HUES48 (cell line): ENCODE measurements around the gene MOB1A.

Experiments
- H3K27ac ChIP-seq: one replicate; pipeline ENCODE4 v1.7.0; 2013; ENCODE audit warnings: low read depth, low read length, inconsistent platforms
- H3K27me3 ChIP-seq: 2 replicates; pipeline ENCODE4 v1.6.1; 2013; ENCODE audit warnings: mild to moderate bottlenecking, low read length; ENCODE audit not compliant: control insufficient read depth, insufficient read depth
- H3K36me3 ChIP-seq: 2 replicates; pipeline ENCODE4 v1.6.1; 2013; ENCODE audit warnings: low read length; ENCODE audit not compliant: control insufficient read depth, insufficient read depth
- H3K4me1 ChIP-seq: 2 replicates; pipeline ENCODE4 v1.6.1; 2013; ENCODE audit warnings: mild to moderate bottlenecking, low read length; ENCODE audit not compliant: control insufficient read depth, insufficient read depth
- H3K4me3 ChIP-seq: 2 replicates; pipeline ENCODE4 v1.5.1; 2013; ENCODE audit warnings: mild to moderate bottlenecking, low read depth, low read length
- H3K9ac ChIP-seq: 2 replicates; pipeline ENCODE4 v1.6.1; 2013; ENCODE audit warnings: mild to moderate bottlenecking, low read depth, low read length, moderate library complexity
- H3K9me3 ChIP-seq: 2 replicates; pipeline ENCODE4 v1.6.1; 2013; ENCODE audit warnings: low read length; ENCODE audit not compliant: control insufficient read depth, insufficient read depth

Gene MOB1A

DNA sequence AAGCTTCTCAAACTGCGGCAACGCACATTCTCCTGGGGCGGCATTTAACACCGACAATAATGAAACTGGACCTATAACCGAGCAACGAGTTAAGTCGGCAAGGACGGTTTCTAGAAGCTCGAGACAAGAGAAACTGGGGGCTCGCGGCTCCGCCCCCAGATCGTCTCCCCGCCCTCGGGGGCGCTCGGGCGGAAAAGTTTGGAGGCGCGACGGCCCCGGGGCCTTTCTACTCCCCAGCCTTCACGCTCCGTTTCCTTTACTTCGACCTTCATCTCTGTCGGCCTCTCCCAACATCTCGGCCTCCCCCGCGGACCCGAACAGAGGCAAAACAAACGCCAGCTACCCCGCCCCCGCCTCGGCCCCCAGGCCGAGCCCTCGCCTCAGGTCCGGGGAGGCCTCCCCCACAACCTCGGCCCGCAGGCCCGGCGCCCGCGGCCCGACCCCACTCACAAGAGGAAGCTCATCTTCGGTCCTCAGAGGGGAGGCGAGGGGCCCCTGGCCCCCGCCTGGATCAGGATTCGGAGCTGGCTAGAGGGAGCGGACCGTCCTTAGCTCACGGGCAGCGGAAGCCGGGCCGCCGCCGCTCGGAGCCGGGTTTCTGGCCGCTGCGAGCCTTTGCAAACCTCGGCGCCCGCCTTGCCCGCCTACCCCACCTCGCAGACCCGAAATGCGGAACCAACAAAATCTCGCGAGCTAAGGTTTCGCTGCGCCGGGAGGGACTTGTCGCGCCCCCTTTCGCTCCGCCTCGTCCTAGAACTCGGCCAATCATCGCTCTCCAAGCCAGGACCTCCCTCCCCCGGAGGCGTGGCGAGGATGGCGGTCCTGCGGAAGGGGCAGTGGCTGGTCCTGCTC is at the start of gene MOB1A:
Gene MOB1A, minus strand, starts transcription at position 669 of the 852 bp plus-strand sequence. Its CDS starts 205 bp downstream, at position 464.
- Histone ChIP-seq H3K4me1 (peaks cover 13% of the 10 kb centered on the region), H3K27ac (peak within 1 kb of the TSS; percentile 97), H3K4me3 (peak within 1 kb of the TSS; percentile 72), H3K9ac (peak within 1 kb of the TSS; percentile 87), H3K27me3 (no peaks in the 10 kb centered on the region), H3K36me3 (peaks cover 9% of the 10 kb centered on the region), H3K9me3 (no peaks in the 10 kb centered on the region)

DNA sequence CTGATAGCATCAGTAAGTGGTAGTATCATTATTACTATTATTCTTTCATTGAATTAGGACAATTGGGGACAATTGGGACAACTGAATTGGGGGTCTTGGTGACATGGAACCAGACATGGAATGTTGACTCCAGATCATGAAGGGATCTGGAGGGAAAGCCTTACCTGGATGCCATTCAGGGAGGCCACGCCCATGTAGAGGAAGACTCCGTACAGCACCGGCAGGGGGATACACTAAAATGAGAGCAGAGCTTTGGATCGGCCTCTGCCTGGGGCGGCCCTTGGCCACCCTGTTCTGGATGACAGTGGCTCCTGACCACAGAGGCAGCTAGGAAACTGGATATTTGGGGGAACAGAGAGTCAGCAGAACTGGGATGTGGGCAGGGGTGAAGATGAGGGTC is 49.0 kb upstream of the MOB1A start:
- Histone ChIP-seq H3K9ac (no peak overlapping the region), H3K4me3 (no peak overlapping the region), H3K27me3 (no peaks in the 10 kb centered on the region), H3K9me3 (no peaks in the 10 kb centered on the region), H3K4me1 (peaks cover 2% of the 10 kb centered on the region; the same call in 1 of the 2 replicates), H3K27ac (no peak overlapping the region), H3K36me3 (no peaks in the 10 kb centered on the region)

GRCh38 chr2:74226648-74227213 is 48.1 kb upstream of the MOB1A start:
- H3K27ac ChIP-seq: no peak overlapping the region
- H3K4me3 ChIP-seq: no peak overlapping the region
- no peak overlapping the region for H3K9ac ChIP-seq
- H3K27me3 ChIP-seq: no peaks in the 10 kb centered on the region
- no peaks in the 10 kb centered on the region for H3K36me3 ChIP-seq
- H3K9me3 ChIP-seq: no peaks in the 10 kb centered on the region
- H3K4me1 ChIP-seq: peaks cover 2% of the 10 kb centered on the region; the same call in 1 of the 2 replicates

GRCh38 chr2:74225698-74226459 is 47.2 kb upstream of the MOB1A start:
- H3K27me3 ChIP-seq: no peaks in the 10 kb centered on the region
- H3K4me3 ChIP-seq: no peak overlapping the region
- no peak overlapping the region for H3K9ac ChIP-seq
- H3K27ac ChIP-seq: no peak overlapping the region
- no peaks in the 10 kb centered on the region for H3K36me3 ChIP-seq
- peaks cover 2% of the 10 kb centered on the region; the same call in 1 of the 2 replicates for H3K4me1 ChIP-seq
- no peaks in the 10 kb centered on the region for H3K9me3 ChIP-seq

DNA sequence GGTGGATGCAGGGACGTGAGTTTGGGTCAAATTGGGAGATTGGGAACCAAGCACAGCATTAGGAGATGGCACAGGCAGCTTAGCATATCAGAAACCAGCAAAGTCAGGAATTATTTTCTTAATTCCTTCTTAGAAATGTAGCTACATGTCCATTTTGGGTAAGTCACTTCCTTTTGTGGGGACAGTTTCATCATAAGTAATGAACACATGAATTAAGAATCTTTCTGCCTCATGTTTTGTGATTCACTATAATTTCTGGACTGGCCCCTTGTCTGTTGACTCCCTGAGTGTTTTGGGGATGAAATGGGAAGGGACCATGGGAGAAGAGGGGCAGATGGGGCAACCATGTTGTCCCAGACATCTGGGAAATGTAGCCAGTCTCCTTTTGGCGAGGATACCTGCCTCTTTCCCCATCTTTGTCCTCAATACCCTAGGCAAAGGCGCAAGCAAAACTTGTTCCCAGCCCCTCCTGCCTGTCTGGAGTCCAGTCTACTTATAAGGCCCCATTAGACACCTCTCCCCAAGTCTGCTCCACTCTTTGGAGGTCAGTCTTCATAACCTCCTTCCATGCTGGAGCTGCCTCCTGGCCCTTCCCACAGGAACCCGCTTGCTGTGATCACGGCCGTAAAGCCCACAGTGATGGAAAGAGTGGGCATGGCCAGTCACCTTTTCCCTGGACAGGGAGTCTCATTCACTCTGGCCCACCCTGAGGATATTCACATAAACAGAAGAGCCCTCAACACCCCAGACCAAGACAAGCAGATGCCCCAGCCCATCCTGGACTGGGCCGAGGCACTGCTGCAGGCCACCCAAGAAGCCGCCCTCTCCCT is 45.5 kb upstream of the MOB1A start:
- Histone ChIP-seq H3K27ac (no peak overlapping the region), H3K27me3 (no peaks in the 10 kb centered on the region), H3K4me3 (no peak overlapping the region), H3K9me3 (no peaks in the 10 kb centered on the region), H3K4me1 (peaks cover 2% of the 10 kb centered on the region; the same call in 1 of the 2 replicates), H3K36me3 (peaks cover 12% of the 10 kb centered on the region), H3K9ac (no peak overlapping the region)

DNA sequence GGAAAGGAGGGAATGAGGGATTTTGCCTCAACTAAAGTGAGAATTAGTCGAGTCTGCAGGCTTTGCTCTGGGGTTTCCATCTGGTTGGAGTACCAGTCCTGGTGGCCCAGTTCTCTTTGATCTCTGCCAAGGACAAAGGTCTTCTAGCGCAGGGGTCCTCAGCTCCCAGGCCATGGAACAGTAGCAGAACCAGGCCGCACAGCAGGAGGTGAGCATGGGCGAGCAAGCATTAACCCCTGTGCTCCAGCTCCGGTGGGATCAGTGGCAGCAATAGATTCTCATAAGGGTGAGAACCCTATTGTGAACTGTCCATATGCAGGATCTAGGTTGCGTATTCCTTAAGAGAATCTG is 43.6 kb upstream of the MOB1A start:
- H3K4me1 ChIP-seq: no peaks in the 10 kb centered on the region
- H3K9me3 ChIP-seq: no peaks in the 10 kb centered on the region
- no peak overlapping the region for H3K27ac ChIP-seq
- H3K36me3 ChIP-seq: peaks cover 29% of the 10 kb centered on the region
- no peak overlapping the region for H3K9ac ChIP-seq
- H3K4me3 ChIP-seq: no peak overlapping the region
- no peaks in the 10 kb centered on the region for H3K27me3 ChIP-seq

DNA sequence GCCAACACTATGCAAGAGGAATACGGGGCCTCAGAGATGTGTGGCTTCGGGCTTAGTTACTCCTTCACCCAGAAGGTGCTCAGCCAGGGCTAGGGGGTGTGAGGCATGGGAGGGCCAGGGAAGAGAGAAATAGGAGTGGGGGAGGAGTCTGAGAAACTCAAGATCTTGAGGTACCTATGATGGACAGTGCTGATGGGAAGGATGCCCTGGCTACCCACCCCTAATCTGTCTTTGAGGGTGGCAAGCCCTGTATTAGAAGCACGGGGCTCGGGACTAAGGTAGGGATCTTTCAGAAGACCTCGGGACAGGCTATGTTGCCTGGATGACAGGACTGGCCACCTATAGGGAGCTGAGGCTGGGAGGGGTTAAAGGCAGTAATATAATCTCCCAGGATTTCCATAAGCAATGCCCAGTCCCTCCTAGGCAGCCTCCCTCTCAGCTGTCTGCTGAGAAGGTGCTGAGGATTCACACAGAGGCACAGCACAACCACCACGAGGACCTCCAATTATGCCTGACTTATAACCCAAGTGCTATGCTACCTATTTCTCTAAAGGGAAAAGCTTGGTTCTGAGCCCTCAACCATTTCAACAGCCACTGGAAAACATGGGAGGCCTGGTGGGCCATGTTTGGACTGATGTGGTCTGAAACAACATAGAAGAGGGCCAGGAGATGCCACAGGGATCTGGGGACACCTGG is 43.1 kb upstream of the MOB1A start:
- no peak overlapping the region for H3K27ac ChIP-seq
- H3K4me3 ChIP-seq: no peak overlapping the region
- no peaks in the 10 kb centered on the region for H3K4me1 ChIP-seq
- no peaks in the 10 kb centered on the region for H3K9me3 ChIP-seq
- no peak overlapping the region for H3K9ac ChIP-seq
- no peaks in the 10 kb centered on the region for H3K27me3 ChIP-seq
- H3K36me3 ChIP-seq: peaks cover 34% of the 10 kb centered on the region

DNA sequence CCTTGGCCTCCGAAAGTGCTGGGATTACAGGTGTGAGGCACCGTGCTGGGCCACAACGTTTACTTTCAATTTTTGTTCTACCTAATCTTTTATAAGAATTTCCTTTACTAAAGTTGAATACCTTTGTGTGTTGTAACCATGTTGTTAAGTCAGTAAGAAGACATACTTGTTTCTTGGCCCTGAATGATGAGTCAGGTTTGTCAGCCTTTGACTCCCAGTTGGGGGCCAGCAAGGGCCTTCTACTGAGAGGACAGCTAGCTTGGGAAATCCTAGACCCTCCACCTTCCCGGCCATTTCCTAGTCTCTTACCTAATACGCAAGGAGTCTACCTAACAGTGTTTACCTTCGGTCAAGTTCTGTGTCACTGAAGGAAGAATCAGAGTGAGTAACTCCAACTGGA is 42.4 kb upstream of the MOB1A start:
- no peaks in the 10 kb centered on the region for H3K9me3 ChIP-seq
- H3K27me3 ChIP-seq: no peaks in the 10 kb centered on the region
- no peak overlapping the region for H3K9ac ChIP-seq
- H3K4me1 ChIP-seq: no peaks in the 10 kb centered on the region
- H3K36me3 ChIP-seq: peaks cover 41% of the 10 kb centered on the region
- H3K27ac ChIP-seq: no peak overlapping the region
- no peak overlapping the region for H3K4me3 ChIP-seq

DNA sequence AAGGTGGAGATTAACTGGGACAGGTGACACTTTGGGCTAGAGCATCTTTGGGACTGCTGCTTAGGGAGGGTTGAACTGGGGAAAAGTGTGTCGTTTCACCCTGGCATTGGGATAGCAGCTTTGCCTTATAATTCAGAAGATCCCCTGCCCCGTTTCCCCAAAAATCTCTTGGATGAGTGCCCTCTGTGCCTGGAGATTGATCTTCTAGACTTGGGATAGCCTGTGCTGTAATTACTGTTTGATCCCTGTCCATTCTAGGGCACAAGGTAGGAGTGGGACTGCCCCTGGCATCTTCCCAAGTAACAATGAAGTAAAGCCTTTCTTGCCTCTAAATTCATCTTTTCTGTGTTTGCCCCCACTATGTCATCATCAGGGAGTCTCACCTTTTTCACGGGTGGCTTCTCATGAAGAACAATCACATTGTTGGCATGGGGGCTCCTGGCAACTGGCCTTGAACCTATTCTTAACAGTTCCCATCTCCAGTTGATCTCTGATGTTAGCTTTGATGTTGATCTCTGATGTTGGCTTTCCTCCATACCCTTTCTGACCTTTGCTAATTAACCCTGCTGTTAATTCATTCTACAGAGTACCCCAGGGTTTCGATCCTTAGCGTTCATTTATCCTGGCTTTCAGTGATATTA is 41.3 kb upstream of the MOB1A start:
- no peak overlapping the region for H3K9ac ChIP-seq
- no peak overlapping the region for H3K4me3 ChIP-seq
- H3K4me1 ChIP-seq: no peaks in the 10 kb centered on the region
- H3K27ac ChIP-seq: no peak overlapping the region
- H3K36me3 ChIP-seq: peaks cover 51% of the 10 kb centered on the region
- H3K27me3 ChIP-seq: no peaks in the 10 kb centered on the region
- no peaks in the 10 kb centered on the region for H3K9me3 ChIP-seq

DNA sequence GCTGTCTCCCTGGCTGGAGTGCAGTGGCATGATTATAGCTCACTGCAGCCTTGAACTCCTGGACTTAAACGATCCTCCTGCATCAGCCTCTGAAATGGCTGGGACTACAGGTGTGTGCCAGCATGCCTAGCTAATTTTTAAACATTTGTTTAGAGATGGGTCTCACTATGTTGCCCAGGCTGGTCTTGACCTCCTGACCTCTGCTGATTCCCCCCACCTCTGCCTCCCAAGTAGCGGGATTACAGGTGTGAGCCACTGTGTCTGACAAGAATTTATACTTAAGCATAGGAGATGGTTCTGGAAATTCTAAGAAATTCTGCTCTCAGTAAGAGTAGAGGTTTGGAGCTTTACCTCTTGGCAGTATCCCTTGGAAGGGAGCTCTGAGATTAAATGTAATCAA is 38.0 kb upstream of the MOB1A start:
- Histone ChIP-seq H3K4me1 (no peaks in the 10 kb centered on the region), H3K4me3 (no peak overlapping the region), H3K9me3 (no peaks in the 10 kb centered on the region), H3K27ac (no peak overlapping the region), H3K36me3 (peaks cover 83% of the 10 kb centered on the region), H3K27me3 (no peaks in the 10 kb centered on the region), H3K9ac (no peak overlapping the region)
